GM23248 (cell line): Measurements from ENCODE around the gene COX19.

Experiments used
- EZH2 ChIP-seq: fragments of 200-600 bp; sonication (generic); IDR thresholded peaks from 2 replicates; pipeline ENCODE4 v1.6.1; 2018; ENCODE audit warnings: antibody characterized with exemption, mild to moderate bottlenecking; ENCODE audit not compliant: insufficient read depth, poor library complexity, severe bottlenecking
- EZH2phosphoT487 ChIP-seq: fragments of 200-600 bp; sonication (generic); IDR thresholded peaks from 2 replicates; pipeline ENCODE4 v1.6.1; 2018; ENCODE audit warnings: antibody characterized with exemption, moderate library complexity, mild to moderate bottlenecking, low read depth; ENCODE audit not compliant: insufficient read depth

- TF ChIP-seq EZH2 (no peak), EZH2phosphoT487 (no peak)
These were observed 48.2 kb downstream of the COX19 start for GRCh38 chr7:927031-927671.
